ENCODE measurements around the gene IPO5. TPM values are rescaled to one million over a fixed set of nuclear protein-coding genes. Genes with fewer than 3 reads are reported as not detected.
A peak's percentile ranks its signal among the peaks of the same experiment; 100 is the strongest.

IPO5 gene
- total RNA-seq, 1 donor from 2014 or later = 154 TPM

DNA sequence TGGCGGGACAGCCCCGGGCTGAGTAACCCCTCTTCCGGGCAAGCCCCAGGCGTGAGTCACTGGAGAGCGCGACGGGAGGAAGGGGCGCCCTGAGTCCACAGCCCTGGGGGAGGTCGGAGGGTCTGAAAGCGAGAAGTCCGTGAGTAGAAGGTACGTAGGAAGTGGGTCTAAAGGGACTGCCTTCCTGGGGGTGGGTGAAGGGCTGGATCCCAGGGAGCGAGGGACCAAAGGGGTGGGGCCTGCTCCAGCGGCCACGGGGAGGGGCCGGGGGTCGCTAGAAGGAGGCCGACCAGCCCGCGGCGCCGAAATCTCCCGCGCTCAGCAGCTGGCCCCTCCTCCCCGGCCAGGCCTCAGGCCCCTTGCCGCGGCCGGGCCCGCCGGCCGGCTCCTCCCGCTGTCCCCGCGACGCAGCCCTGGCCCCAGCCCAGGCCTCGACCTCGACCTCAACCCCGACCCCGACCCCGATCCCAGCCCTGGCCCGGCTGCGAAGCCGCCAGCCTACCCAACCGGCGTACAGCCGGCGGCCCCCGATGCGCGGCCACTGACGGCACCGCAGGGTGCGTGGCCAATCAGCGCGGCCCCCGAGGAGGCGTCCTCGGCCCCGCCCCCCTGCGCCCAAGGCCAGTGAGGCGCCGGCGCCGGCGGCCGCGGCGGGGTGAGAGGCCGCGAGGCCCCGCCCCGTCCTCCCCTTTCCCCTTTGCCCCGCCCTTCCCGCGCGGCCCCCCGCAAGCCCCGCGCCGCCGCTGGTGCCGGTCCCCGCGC lies 22.6 kb downstream of the IPO5 start:
- H3K9ac ChIP-seq (ENCODE audit: low read length) = peak overlapping the region; percentile 94
- peak overlapping the region; percentile 92 for H3K27ac ChIP-seq (ENCODE audit: low read depth, low read length)
- H3K4me3 ChIP-seq (ENCODE audit: insufficient read depth, low read depth, low read length) = peak overlapping the region; percentile 77
- FAIRE-seq (no peak), DNase-seq (ENCODE audit: low read depth) (peak; percentile 69)
- H3K79me2 ChIP-seq (ENCODE audit: insufficient read depth, low read length) = peaks cover 44% of the 10 kb centered on the region
- Mint-ChIP-seq H3K4me1 (ENCODE audit: low read depth, unreplicated experiment) (peaks cover 7% of the 10 kb centered on the region), H3K27me3 (ENCODE audit: low read depth, unreplicated experiment) (no peaks in the 10 kb centered on the region), H3K9me3 (ENCODE audit: unreplicated experiment) (no peaks in the 10 kb centered on the region), H3K4me3 (ENCODE audit: unreplicated experiment) (peak overlapping the region; percentile 85), H3K36me3 (ENCODE audit: low read depth, unreplicated experiment) (peaks cover 3% of the 10 kb centered on the region), H3K27ac (ENCODE audit: unreplicated experiment) (peak overlapping the region; percentile 89)
- no peaks in the 10 kb centered on the region for H3K27me3 ChIP-seq (ENCODE audit: insufficient read depth, low read length)
- no peaks in the 10 kb centered on the region for H3K9me3 ChIP-seq (ENCODE audit: insufficient read depth, low read depth, low read length)
- peak overlapping the region; percentile 93 for H2AFZ ChIP-seq (ENCODE audit: low read depth, low read length)
- TF ChIP-seq, protein P1, sequence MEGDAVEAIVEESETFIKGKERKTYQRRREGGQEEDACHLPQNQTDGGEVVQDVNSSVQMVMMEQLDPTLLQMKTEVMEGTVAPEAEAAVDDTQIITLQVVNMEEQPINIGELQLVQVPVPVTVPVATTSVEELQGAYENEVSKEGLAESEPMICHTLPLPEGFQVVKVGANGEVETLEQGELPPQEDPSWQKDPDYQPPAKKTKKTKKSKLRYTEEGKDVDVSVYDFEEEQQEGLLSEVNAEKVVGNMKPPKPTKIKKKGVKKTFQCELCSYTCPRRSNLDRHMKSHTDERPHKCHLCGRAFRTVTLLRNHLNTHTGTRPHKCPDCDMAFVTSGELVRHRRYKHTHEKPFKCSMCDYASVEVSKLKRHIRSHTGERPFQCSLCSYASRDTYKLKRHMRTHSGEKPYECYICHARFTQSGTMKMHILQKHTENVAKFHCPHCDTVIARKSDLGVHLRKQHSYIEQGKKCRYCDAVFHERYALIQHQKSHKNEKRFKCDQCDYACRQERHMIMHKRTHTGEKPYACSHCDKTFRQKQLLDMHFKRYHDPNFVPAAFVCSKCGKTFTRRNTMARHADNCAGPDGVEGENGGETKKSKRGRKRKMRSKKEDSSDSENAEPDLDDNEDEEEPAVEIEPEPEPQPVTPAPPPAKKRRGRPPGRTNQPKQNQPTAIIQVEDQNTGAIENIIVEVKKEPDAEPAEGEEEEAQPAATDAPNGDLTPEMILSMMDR (IDR thresholded peaks at IDR 0.05; ENCODE audit: insufficient read depth, low read depth, low read length) = no peak
- TF ChIP-seq EZH2 (IDR thresholded peaks at IDR 0.05; ENCODE audit: insufficient read depth, low read length) = no peak
- H3K4me2 ChIP-seq (ENCODE audit: low read length) = peak overlapping the region; percentile 93
- H4K20me1 ChIP-seq (ENCODE audit: insufficient read depth, low read length) = no peaks in the 10 kb centered on the region
- H3K4me1 ChIP-seq (ENCODE audit: insufficient read depth, low read length) = peaks cover 24% of the 10 kb centered on the region
- H3K36me3 ChIP-seq (ENCODE audit: insufficient read depth, low read length) = no peaks in the 10 kb centered on the region

DNA sequence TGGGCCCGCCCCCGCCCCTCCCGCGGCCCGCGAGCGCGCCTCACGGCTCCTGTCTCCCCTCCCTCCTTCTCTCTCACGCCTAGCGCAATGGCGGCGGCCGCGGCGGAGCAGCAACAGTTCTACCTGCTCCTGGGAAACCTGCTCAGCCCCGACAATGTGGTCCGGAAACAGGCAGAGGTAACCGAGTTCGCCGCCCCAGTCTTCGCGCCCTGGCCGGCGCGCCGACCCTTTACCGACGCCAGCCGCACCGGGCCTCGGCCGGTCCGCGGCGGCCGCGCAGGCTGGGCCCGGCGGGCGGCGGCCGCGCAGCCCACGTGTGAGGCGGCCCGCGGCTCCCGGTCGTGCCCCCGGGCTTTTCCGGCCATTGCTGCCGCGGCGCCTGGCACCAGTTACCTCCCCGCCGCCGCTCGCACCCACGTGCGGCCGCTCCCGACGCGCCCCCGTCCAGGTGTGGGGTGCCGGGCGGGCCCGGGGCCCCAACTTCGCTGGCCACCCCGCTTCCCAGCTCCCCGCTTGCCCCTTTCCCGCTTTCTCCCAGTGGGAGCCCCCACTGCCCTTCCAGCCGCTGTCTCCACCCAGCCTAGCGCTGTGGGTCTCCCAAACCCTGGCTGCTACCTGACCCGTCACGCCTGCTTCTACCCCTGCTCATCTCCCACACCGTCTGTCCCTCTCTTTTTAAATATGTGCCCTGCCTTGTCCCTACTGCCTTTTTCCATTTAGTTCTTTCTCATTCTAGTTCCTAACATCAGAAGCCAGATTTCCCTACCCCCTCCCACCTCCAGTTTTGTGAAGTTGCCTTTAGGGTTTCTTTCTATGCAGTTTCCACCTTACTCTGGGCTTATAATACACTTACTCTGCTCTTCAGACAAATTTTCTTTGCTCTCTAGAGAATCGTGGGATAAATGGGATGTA lies 23.4 kb downstream of the IPO5 start:
- Mint-ChIP-seq H3K36me3 (ENCODE audit: low read depth, unreplicated experiment) (peaks cover 3% of the 10 kb centered on the region), H3K9me3 (ENCODE audit: unreplicated experiment) (no peaks in the 10 kb centered on the region), H3K27ac (ENCODE audit: unreplicated experiment) (peak overlapping the region; percentile 90), H3K27me3 (ENCODE audit: low read depth, unreplicated experiment) (no peaks in the 10 kb centered on the region), H3K4me1 (ENCODE audit: low read depth, unreplicated experiment) (peaks cover 14% of the 10 kb centered on the region), H3K4me3 (ENCODE audit: unreplicated experiment) (peak overlapping the region; percentile 96)
- H3K4me3 ChIP-seq (ENCODE audit: insufficient read depth, low read depth, low read length) = peak overlapping the region; percentile 77
- DNase-seq (ENCODE audit: low read depth) (no peak), FAIRE-seq (no peak)
- peak overlapping the region; percentile 88 for H3K4me2 ChIP-seq (ENCODE audit: low read length)
- peak overlapping the region; percentile 68 for H2AFZ ChIP-seq (ENCODE audit: low read depth, low read length)
- TF ChIP-seq, protein P1 (IDR thresholded peaks at IDR 0.05; ENCODE audit: insufficient read depth, low read depth, low read length) = no peak
- TF ChIP-seq EZH2 (IDR thresholded peaks at IDR 0.05; ENCODE audit: insufficient read depth, low read length) = no peak
- no peaks in the 10 kb centered on the region for H3K36me3 ChIP-seq (ENCODE audit: insufficient read depth, low read length)
- no peaks in the 10 kb centered on the region for H3K9me3 ChIP-seq (ENCODE audit: insufficient read depth, low read depth, low read length)
- H3K27ac ChIP-seq (ENCODE audit: low read depth, low read length) = peak overlapping the region; percentile 92
- peaks cover under 1% of the 10 kb centered on the region for H4K20me1 ChIP-seq (ENCODE audit: insufficient read depth, low read length)
- peaks cover 53% of the 10 kb centered on the region for H3K79me2 ChIP-seq (ENCODE audit: insufficient read depth, low read length)
- peak overlapping the region; percentile 94 for H3K9ac ChIP-seq (ENCODE audit: low read length)
- H3K4me1 ChIP-seq (ENCODE audit: insufficient read depth, low read length) = peaks cover 25% of the 10 kb centered on the region
- H3K27me3 ChIP-seq (ENCODE audit: insufficient read depth, low read length) = no peaks in the 10 kb centered on the region

Data from astrocyte (in vitro differentiated cells and primary cell).